ENCODE measurements around the gene OR6T1. TPM values are rescaled to one million over a fixed set of nuclear protein-coding genes. Genes with fewer than 3 reads are reported as not detected.

OR6T1 gene
- total RNA-seq, 2 experiments from 2014 or later, result not detected

GRCh38 chr11:123904932-123905331 lies 38.7 kb downstream of the OR6T1 start:
- ATAC-seq (ENCODE audit: poor library complexity) (no peak), DNase-seq (no peak)
- no peak for TF ChIP-seq CTCF (IDR thresholded peaks at IDR 0.05)
- ChIA-PET POLR2A (no interaction called here), CTCF (no interaction called here)
- no peak overlapping the region for H3K27ac Mint-ChIP-seq
- intact Hi-C loops (cut with DNase I, micrococcal nuclease), result no loop called here
- H3K4me1 ChIP-seq (ENCODE audit: insufficient read depth, low read length), result no peaks in the 10 kb centered on the region
- H3K27me3 Mint-ChIP-seq, result peaks cover 5% of the 10 kb centered on the region
- no peaks in the 10 kb centered on the region for H3K36me3 Mint-ChIP-seq (ENCODE audit: low read depth)
- no peak overlapping the region for H3K27ac ChIP-seq (ENCODE audit: low read depth in 1 of 2, low read length in 2 of 2)
- no peaks in the 10 kb centered on the region for H3K9me3 Mint-ChIP-seq
- no peaks in the 10 kb centered on the region for H3K9me3 ChIP-seq (ENCODE audit: control insufficient read depth in 1 of 2, insufficient read depth in 1 of 2, low read length in 2 of 2)
- no peaks in the 10 kb centered on the region for H3K4me1 Mint-ChIP-seq (ENCODE audit: low read depth)
- no peaks in the 10 kb centered on the region for H3K36me3 ChIP-seq (ENCODE audit: insufficient read depth, low read length)
- no peak overlapping the region for H3K4me3 Mint-ChIP-seq
- no peaks in the 10 kb centered on the region for H3K27me3 ChIP-seq (ENCODE audit: control insufficient read depth in 1 of 2, insufficient read depth in 2 of 2, low read length in 2 of 2)
- no peak overlapping the region for H3K4me3 ChIP-seq (ENCODE audit: low read length)

GRCh38 chr11:123903932-123904331 lies 39.7 kb downstream of the OR6T1 start:
- Mint-ChIP-seq H3K9me3 (no peaks in the 10 kb centered on the region), H3K4me1 (ENCODE audit: low read depth) (no peaks in the 10 kb centered on the region), H3K27me3 (peaks cover 5% of the 10 kb centered on the region), H3K27ac (no peak overlapping the region), H3K36me3 (ENCODE audit: low read depth) (no peaks in the 10 kb centered on the region), H3K4me3 (no peak overlapping the region)
- ChIA-PET POLR2A (no interaction called here), CTCF (no interaction called here)
- Histone ChIP-seq H3K9me3 (ENCODE audit: control insufficient read depth in 1 of 2, insufficient read depth in 1 of 2, low read length in 2 of 2) (no peaks in the 10 kb centered on the region), H3K36me3 (ENCODE audit: insufficient read depth, low read length) (no peaks in the 10 kb centered on the region), H3K4me3 (ENCODE audit: low read length) (no peak overlapping the region), H3K27ac (ENCODE audit: low read depth in 1 of 2, low read length in 2 of 2) (no peak overlapping the region), H3K27me3 (ENCODE audit: control insufficient read depth in 1 of 2, insufficient read depth in 2 of 2, low read length in 2 of 2) (no peaks in the 10 kb centered on the region), H3K4me1 (ENCODE audit: insufficient read depth, low read length) (no peaks in the 10 kb centered on the region)
- intact Hi-C loops (cut with DNase I, micrococcal nuclease), result no loop called here
- DNase-seq (no peak), ATAC-seq (ENCODE audit: poor library complexity) (no peak)
- TF ChIP-seq CTCF (IDR thresholded peaks at IDR 0.05), result no peak

GRCh38 chr11:123901867-123902266 lies 41.8 kb downstream of the OR6T1 start, which contains the start of gene OR8D4:
Gene OR8D4, plus strand, starts transcription at chr11:123902167. Its CDS starts 4,265 bp downstream, at chr11:123906432.
- Mint-ChIP-seq H3K9me3 (no peaks in the 10 kb centered on the region), H3K27me3 (peaks cover 5% of the 10 kb centered on the region), H3K27ac (no peak within 1 kb of the TSS), H3K36me3 (ENCODE audit: low read depth) (no peaks in the 10 kb centered on the region), H3K4me1 (ENCODE audit: low read depth) (no peaks in the 10 kb centered on the region), H3K4me3 (no peak within 1 kb of the TSS)
- Histone ChIP-seq H3K27ac (ENCODE audit: low read depth in 1 of 2, low read length in 2 of 2) (no peak within 1 kb of the TSS), H3K4me3 (ENCODE audit: low read length) (no peak within 1 kb of the TSS), H3K27me3 (ENCODE audit: control insufficient read depth in 1 of 2, insufficient read depth in 2 of 2, low read length in 2 of 2) (no peaks in the 10 kb centered on the region), H3K36me3 (ENCODE audit: insufficient read depth, low read length) (no peaks in the 10 kb centered on the region), H3K9me3 (ENCODE audit: control insufficient read depth in 1 of 2, insufficient read depth in 1 of 2, low read length in 2 of 2) (no peaks in the 10 kb centered on the region), H3K4me1 (ENCODE audit: insufficient read depth, low read length) (no peaks in the 10 kb centered on the region)
- CTCF ChIA-PET, result no interaction called here
- POLR2A ChIA-PET, result no interaction called here
- intact Hi-C loops (cut with DNase I, micrococcal nuclease), result no loop called here
- no peak for TF ChIP-seq CTCF (IDR thresholded peaks at IDR 0.05)
- ATAC-seq (ENCODE audit: poor library complexity) (no peak), DNase-seq (no peak)

Data from CD4-positive, alpha-beta T cell (primary cell).